Activated T-cell treated with anti-CD3 and anti-CD28 coated beads, Interleukin-2, amount 50 U/mL, for 1 hour (primary cell): ENCODE results near the gene MB21D2.
"Not testable (repeated sequence)": the region's sequence is repeated elsewhere in the genome, so short reads cannot be mapped to it uniquely, and the experiment has no call there.

Experiments used
- DNase-seq: peaks from one replicate; pipeline ENCODE4 v3.0.0-alpha.2; 2020

MB21D2 gene

DNA sequence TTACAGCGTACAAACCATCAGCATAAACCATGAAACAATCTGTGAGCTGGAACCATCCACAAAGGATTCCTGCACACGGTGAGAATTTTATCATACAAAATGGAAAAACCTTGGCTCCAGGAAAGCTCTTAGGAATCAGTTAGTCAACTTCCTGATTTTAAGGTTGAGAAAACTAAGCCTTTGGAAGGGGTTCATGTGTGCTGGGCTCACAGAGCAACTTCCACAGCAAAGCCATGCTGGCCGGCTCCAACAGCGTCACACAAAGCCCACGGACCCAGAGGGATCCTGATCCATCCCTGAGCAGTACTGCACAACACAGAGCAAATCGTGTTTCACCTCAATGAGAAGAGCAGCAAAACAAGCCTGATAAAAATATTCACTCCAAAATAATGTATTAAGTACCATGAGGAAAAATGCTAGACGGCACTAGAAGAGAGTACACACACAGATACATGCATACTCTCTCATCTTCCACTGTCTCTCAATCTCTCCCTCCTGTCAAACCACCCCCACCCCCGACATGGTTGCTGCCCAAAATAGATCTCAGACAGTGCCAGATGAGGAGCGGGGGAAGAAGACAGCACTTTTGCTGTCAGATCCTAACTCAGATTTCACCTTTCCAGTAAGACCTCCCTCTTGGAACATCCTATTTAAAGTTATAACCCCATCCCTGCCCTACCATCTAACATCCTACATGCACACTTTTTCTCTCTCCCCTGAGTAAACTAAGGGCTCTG lies 58.6 kb downstream of the MB21D2 start:
- no peak for DNase-seq

DNA sequence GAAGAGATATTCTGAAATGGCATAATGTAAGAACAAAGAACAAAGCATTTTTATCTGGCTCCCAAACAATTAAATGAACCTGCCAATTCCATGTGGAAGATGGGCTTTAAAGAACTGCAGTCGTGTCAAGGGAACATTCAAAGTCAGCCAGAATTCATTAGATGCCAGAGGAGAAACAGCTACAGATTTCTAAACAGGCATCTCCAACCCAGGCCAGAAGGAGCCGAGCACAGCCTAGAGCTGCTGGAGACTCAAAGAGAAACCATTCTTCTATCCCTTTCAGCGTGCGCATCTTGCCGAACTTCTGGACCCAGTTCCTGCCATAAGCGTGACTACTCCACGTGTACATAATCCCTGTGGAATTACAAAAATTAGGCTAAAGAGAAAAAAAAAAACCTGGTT lies 60.4 kb downstream of the MB21D2 start:
- no peak for DNase-seq

DNA sequence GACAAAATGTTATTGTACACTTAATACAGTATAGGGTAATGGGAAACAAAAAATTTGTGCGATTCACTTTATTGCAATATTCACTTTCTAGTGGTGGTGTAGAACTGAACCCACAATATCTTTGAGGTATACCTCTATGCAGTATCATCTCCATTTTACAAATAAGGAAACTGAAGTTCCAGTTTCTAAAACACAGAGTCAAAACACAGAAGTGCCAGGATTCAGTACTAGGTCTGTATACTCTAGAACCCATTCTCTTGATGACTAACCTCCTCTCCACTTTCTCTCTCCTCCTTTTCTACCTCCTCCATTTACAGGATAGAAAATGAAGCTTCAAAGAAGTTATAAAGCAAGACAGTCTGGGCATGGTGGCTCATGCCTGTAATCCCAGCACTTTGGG lies 62.2 kb downstream of the MB21D2 start:
- no peak for DNase-seq

DNA sequence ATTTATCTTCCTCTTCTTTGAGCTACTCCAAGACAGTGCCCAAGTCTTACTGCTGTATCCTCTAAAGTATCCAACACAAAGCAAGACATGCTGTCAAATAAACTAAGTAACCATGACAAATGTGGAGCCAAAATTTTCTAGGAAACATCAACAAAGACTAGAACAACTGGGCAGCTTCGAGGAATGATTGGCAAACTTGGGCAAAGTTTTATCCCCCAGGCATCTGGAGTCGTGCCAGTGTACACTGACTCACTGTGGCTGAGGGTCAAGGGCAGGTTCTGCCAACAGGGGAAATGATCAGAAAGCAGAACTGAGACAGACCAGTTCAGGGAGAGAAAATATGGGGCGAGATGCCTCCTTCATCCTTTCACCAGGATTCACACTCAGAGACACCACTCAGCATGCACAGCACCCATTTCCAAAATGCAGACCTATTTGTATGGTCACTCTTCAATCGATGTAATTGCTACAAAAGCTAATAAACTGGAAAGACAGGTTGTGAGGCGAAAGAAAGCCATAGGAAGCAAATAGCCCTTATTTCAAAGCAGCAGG lies 65.8 kb downstream of the MB21D2 start:
- no peak for DNase-seq

DNA sequence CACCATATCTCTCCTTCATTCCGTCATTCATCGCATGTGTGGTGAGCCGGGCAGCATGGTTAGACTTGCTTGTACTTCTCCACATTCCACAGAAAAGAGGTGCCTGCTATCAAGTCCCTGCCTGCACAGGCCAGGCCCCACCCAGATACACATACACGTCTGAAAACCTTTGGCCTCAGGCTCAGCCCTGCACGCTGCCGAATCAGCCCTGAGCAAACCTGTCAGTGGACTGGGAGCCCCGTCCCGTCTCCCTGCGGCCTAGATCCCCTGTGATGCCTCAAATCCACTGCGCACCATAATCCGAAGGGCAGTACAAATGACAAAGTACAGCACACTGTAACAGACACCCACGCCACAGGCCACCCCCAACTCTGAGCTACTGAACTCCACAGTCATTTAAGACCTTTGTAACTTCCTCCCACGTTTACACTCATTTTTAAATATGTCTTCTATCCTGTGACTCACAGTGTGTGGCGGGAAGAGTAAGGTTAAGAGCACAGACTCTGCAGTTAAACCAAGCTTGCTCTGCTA lies 67.1 kb downstream of the MB21D2 start:
- DNase-seq, result no peak

DNA sequence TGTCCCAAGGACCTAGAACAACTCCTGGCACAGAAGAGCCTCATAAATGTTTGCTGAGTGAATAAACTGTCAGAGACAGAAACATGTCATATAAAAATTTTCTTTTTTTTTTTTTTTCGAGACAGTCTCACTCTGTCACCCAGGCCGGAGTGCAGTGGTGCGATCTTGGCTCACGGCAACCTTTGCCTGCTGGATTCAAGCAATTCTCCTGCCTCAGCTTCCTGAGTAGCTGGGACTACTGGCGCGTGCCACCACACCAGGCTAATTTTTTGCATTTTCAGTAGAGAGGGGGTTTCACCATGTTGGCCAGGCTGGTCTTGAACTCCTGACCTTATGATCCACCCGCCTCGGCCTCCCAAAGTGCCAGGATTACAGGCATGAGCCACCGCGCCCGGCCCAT lies 67.8 kb downstream of the MB21D2 start:
- DNase-seq, result not testable (repeated sequence)

DNA sequence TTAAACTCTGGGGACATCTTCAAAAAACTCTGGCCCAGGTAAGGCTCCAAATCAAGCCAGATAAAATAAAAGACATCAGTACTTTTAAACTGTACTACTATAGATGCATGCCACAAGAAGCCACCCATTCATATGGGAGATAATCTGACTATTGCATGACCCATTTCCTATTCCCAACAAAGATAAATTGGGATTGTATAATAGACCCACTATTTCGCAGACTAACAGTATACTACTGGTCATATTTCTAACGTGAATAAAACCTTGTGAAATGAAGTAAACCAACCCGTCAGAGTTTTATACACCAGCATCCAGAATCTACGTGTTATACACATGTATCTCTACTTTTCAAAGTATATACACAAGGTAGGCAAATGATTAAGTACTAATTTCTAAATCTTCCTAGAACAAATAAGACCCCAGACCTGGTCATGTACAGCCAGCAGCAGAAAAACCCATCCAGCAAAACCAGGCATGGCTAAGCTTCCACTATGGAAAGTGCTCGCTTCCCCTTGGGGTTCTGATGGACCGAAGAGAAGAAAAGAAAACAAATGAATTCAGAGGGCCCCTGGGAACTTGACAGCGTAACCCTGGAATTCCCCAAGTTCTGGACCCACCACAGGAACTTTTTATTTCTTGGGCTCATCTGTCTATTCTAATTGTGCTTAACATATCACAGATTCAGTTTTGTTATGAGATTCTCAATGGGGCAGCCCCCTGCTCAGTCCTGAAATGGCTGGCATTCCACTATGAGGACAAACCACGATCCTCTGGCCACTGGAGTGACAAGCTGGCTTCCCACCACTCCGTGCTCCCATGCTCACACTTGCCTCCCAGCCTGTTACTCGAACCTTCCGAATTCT lies 69.1 kb downstream of the MB21D2 start:
- no peak for DNase-seq

DNA sequence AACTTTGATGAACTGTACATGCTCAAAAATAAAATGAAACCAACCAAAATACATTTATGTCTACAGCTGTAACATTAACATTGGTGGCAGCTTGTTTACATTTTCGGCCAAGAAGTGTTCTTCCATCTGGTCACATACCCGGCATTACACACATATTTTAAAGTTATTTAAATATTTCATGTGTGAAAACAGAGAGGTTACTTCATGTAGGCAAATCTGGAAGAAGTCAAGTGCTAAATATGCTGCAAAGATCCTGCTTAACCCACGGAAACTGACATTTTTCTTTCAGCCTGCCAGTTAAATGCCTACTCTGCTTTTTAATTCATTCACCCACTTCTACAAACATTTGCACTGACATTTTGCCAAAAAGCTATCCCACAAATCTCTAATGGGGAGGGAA lies 69.7 kb downstream of the MB21D2 start:
- DNase-seq, result no peak

DNA sequence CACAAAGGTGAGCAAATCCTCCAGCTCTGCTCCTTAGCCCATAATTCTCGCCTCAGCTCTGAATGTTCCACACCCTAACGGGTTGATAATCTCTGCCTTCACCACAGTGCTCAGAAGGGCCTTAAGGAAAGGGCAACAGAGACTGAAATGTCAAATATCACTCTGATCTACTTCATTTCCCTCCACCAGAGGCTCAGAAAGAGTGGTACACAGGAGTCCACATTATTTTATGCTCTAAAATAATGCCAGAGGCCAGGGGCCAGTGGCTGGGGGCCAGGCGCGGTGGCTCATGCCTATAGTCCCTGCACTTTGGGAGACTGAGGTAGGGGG lies 72.2 kb downstream of the MB21D2 start:
- DNase-seq, result no peak

DNA sequence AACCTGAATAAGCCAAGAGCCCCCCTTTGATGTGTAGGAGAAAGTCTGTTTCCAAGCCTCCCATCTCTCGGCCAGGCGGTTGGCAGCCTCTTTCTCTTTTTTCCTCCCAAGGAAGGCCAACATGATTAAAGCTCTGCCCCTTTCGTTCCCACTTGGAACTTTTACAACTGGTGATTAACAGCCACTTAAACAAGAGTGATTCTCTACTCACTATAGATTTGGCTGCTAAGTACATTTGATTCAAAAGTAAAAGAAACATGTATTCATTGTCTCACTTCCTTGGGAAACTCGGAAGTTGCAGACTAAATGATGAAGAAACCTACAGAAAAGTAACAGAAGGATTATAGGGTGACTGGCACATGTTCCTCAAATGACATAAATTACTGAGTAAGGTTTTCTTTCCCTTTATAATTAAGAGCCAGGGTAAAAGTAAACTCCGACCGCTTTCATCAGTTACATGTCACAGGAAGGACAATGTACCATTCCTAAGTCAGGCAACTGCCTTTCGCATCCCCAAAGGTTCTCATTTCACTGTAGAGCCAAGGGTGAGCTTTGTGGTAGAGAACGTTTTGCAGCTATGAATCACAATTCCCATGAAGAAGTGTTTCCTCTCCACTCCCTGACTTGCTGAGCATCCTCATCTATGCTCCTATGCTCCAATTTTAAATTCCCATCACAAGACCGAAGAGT lies 72.7 kb downstream of the MB21D2 start:
- DNase-seq, result no peak

DNA sequence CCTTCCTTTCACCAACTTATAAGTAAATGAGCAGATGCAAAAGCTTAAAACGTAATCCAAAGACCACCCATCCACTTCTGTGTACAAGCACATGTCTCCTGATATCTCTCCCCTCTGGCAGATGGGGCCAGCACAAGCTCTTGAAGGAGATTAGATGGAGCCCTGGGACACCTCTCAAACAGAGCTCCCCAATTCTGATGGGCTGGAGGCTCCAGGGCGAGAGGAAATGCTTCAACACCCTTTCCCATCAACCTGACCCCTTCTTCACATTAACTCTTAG lies 73.2 kb downstream of the MB21D2 start:
- DNase-seq, result no peak

DNA sequence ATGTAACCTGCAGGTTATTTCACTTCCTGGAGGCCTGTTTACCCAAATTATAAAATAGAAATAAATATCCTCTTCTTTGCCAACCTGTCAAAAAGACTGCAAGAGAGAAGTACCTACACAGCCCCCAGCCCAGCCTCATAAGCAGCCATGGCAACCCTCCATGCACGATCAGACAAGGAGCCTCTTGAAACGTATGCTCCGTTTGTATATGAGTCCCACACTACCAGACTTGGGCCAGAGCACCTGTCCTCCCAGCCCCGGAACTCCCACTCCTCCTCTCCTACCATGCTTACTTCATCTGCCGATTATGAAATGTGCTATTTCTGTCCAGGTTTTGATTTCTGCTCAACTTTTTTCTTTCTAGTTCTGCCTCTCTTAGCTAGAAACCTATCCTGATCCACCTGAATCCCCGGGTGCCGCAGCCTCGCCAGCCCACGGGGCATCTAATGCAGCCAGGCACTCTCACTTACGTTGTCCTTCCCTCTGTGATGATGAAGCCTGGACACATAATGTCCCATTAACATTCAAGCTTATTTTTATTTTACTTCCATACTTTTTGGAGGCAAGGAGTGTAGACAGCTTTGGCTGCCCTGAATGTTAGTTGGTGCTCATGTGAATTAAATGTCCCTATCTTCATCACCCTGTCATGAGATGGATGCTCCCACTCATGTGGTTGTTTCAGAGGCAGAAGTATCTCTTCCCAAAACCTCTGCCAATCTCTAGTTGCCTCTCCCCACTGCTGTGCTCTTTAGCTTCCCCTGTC lies 73.8 kb downstream of the MB21D2 start:
- no peak for DNase-seq

DNA sequence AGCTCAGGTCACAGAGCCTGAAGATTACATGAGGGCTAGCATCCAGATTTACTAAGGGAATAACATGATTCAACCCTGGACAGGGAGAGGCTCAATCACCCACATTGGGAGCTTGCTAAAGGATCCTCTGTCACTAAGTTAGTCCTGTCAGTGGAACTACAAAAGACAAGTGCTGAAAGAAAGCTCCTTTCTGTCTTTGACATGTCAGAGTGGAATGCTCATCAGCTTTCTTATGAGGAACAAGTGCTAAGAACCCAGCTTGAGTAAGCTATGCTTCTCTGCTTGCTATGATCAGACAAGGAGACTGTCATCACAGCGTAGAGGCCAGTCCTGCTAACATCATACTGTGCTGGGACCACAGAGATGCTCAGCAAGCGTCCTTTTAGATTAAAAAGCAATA lies 74.5 kb downstream of the MB21D2 start:
- no peak for DNase-seq

DNA sequence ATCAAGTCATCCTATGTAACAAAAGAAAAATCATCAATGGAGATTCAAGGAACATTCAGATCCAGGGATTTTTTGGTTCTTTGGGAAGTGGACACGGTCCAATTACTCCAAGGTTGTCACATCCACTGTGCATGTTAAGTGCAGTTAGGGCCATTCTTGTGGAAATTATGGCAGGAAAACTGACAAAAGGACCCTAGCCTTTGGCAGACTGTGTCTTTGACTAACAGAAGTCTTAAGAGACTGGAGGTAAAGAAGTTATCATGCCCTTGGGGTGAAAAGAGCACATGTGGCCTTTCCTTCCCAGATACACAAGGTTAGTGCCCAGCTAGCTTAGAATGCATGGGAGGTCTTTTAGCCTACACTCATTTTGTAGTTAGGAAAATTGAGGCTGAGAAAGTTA lies 74.9 kb downstream of the MB21D2 start:
- DNase-seq, result no peak

DNA sequence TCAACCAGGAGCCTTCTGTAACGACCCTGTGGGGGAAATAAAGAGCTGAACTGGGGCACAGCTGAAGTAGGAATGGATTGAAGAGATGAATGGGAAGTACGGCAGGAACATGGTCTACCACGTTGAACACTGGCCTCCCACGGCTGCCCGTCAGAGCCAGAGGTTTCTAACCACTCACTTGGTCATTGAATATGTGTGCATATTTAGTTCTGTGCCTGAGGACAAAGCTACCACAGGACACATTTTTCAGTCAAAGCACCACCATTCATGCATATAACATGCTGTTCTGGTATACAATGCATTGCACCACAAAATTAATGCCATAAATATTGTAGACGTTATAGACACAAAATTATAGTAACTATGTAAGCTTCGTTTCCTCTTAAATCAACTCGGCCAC lies 75.5 kb downstream of the MB21D2 start:
- no peak for DNase-seq

DNA sequence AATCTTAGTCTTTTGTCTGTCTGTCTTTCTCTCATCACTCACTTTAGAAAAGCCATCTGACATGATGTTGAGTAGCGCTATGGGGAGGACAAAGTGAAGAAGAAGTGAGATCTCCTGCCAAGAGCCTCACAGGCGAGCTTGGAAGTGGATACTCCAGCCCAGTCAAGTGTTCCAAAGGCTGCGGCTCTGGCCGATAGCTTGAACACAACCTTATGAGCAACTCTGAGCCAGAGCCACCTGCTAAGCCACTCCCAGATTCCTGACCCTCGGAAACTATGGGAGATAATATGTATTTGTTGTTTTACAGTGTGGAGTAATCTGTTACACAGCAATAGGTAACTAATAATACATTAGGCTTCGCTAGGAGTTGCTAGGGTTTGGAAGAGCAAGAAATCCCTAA lies 76.2 kb downstream of the MB21D2 start:
- DNase-seq, result no peak

DNA sequence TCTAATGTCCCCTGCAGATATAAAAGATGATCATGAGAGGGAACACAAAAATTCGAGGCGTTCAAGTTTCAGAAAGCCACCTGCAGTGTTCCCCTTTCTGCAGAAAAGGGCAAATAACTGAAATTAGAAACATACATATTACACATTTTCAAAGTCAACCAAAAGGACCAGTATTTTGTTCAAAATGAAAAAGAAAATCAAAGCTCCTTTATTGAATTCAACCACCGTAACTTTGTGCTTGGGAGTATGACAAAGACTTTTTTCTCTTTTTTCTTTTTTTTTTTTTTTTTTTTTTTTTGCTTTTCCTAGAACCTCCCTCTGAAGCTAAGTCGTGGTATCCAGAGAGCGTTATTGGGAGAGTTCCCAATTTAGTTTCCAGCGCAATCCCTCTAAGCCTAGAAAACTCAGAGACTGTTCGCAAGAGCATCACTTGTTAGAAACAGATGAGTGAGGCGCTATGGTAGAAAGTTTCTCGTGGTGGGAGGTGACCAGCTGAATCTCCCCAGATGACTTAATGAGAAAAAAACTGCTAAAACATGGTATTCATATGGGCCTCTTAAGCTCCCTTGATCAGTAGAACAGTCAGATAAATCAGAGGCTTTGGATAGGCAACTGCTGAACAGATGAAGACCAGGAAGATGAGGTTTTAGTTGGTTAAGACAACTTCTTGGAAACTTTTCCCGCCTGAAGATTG lies 77.4 kb downstream of the MB21D2 start:
- no peak for DNase-seq

DNA sequence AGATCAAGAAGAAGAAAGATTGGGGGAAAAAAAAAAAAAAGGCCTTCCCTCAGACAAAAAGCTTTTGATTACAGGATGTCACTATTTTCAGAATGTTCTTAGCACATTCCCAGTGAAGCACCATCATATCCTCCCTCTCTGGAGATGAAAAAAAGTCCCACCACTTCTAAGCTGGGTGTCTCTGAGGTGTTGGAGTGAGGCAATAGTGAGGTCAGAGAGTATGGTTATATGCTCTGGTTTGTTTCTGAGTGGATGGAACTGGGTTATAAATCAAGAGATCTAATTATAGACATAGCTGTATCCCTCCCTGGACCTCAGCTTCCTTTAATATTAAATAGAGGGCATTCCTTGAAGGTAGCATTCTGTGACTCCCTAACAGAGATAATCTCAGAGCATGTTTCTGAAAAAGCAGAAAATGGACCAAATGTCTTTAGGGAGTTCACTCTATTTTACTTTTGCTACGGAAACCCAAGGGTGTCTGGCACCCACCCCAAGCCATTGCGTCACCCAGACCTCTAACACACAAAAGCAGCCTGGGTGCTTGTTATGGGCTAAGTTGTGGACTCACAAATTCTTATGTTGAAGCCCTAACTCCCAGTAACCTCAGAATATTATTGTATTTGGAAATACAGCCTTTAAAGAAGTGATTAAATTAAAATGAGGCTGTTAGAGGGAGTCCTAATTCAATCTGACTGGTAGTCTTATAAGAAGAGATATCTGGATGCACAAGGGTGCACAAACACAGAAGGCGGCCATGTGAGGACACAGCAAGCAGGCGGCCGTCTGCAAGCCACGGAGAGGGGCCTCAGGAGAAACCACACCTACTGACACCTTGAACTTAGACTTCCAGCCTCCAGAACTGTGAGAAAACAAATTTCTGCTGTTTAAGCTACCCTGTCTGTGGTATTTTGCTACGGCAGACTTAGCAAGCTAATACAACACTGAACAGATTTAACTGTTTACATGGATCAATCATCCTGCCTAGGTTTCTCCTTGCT lies 81.5 kb downstream of the MB21D2 start:
- DNase-seq, result no peak

DNA sequence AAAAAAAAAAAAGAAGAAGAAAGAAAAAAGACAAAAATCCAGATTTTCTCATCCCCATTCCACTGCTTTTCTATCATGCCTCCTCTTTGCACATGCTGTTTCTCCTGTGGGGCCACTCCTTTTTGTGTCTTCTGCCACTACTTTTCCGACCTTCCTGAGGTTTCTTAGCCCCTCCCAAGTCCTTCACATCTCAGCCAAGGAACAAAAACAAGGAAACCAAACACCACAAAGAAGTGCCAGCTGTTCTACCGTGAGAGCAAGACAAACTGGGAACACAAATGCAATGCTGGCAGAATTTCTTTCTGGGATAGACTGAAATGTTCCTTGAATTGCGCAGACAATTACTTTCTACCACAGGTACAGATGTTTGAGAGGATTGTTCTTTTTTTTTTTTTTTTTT lies 83.2 kb downstream of the MB21D2 start:
- DNase-seq, result no peak

DNA sequence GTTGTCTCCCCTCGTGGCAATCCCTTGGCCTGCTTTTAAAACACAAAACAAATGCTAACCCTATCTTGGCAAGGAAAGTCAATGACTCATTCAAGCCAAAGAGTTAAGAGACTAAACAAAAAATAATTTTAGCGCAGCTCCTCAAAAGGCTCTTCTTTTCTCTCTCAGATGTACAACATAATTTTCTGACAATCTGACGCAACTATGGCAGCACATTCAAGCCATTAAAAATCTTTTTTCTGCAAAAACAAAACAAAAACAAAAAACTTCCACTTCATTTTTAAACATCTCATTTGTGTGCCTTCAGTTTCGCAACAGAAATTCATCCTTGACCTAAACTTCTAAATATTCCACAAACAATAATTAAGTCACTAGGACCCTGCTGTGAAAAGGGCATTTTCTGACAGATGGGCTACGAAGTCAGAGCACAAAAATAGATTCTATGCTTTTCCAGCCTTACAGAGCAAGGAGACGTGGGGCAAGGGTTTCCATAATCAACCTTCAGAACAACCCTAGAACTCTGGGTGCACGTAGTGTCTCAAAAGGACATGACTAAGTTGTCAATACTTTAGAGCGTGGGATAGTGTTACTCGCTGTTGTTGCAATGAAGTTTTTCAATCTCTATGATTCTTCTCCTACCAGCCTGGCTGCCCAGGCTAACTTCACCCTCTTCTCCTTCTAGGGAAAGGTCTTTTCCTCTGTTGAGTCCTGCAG lies 84.3 kb downstream of the MB21D2 start:
- DNase-seq, result no peak
